GM18907 (cell line): ENCODE measurements around the gene AQP12B.

Experiments used
- ATAC-seq: cut with Tn5 transposase; IDR thresholded peaks from one replicate; pipeline ENCODE4 v1.9.1; 2021; ENCODE audit warnings: mild to moderate bottlenecking, moderate library complexity; ENCODE audit not compliant: unreplicated experiment

The AQP12B gene

DNA sequence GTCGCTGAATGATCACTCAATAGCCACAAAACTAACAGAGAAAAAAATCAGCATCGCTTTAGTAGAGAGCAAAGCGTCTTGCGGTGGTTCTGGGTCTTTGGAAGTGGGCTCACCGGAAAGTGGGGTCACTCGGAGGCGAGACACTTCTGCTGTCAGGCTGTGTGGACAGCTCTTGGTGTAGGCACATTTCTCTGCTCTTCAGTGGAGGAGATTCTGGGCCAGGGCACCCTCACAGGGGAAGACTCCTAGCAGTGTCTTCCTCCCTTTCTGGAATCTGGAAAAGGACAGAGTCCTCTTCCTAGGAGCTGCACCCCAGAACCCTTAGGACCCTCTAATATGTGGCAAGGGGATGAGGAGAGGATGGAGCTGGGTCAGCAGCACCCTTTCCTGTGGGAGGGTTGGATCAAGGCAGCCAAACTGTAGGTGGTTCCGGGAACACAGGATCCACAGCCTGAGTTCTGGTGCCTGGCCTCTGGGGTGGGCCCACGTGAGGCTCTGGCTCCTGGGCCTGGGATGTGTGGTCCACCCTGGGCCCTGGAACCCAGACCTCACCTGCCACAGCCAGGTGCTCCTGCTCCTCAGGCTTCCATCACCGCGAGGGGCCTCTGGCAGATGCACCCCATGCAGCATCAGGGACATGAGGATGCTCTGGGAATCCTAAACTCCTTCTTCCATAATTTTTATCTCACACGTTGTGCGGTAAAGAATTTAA is 32.3 kb downstream of the AQP12B start:
- ATAC-seq: no peak

DNA sequence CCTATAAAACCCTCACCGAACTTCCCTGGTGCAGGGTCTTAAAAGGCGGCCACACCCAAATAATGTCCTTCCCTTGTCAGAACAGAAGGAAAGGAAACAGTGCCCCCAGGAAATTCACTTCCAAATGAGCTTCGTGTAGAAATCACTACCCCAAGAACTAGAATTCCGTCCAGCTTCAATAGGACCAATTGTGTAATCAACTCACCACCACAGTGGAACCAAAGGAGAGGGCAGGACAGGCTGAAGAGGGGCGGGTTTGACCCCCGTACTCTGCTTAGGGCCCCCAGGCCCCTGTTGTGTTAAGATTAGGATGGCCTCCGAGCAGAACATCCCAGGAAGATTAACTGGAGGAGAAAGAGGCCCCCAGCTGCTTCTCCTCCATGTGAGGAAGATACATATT is 33.4 kb downstream of the AQP12B start:
- no peak for ATAC-seq

DNA sequence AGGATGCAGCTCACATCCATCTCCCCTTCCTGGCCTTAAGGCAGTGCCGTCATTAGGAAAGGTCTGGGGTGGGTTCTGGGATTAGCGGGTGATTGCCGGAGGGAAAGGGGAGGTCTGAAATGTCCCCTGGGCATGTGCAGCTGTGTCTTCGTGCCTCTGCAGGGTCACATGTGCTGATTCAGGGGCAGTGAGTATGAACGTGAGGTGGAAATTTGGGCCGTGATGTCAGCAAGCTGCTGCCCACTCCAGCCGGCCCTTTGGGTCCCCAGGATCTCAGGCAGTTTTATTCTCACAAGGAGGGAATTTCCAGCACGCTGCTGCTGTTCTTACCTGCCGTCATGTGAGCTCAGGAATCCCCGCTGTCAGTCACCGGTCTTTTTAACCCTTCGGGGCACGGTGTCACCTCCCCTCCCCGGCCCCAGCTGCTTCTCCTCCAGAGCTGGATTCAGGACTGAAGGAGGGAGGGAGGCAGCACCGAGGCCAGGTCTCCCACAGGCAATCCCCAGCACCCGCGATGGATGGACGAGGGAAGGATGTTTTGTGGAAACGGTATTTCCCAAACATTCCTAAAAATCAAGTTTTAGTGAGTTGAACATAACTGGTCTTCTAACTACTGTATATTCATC is 33.9 kb downstream of the AQP12B start:
- no peak for ATAC-seq

DNA sequence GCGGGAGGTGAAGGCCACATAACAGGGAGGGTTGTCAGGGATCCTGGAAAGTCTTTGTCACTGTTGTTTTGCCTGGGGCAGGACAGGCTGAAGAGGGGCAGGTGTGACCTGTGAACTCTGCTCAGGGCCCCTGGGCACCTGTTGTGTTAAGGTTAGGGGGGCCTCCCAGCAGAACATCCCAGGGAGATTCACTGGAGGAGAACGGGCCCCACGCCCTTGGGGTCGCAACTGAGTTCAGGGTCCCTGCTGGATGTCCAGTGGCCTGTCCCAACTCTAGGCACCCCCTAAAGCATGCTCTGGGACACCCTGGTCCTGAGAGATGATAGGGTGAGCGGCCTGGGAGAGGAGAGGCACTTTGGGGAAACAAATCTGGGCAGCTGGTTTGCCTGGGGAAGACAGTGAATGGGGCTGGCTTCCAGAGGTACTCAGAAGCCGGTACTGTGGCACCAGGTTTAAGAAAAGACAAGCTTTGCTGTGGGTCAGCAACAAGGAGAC is 34.5 kb downstream of the AQP12B start:
- ATAC-seq: no peak

DNA sequence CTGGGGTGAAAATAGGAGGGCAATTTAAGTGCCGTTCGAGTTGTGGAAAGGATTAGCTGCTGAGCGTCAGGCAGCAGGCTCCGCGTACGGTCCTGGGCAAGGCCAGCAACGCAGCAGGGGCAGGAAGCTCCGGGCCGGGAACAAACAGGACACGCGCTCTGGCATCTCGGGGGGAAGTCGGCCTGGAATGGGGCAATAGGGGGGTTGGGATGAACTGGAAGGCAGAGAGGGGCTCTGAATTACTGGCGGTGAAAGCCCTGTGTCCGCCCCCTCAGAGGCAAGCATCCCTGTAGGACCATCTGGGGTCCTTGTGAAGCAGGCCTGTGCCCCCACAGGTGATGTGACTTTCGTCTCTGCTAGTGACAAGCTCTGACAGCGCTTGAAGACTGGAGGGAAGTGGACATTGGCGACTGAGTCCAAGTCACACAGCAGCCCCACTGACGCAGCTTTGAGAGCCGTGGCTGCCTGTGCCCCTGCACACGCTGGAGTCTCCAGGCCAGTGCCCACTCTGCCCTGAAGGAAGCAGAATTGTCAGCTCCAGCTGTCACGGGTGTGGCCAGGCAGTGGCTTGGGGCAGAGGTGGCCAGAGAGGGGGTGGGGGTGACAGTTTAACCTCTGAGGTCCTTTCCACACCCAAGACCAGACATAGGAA is 35.1 kb downstream of the AQP12B start:
- no peak for ATAC-seq

DNA sequence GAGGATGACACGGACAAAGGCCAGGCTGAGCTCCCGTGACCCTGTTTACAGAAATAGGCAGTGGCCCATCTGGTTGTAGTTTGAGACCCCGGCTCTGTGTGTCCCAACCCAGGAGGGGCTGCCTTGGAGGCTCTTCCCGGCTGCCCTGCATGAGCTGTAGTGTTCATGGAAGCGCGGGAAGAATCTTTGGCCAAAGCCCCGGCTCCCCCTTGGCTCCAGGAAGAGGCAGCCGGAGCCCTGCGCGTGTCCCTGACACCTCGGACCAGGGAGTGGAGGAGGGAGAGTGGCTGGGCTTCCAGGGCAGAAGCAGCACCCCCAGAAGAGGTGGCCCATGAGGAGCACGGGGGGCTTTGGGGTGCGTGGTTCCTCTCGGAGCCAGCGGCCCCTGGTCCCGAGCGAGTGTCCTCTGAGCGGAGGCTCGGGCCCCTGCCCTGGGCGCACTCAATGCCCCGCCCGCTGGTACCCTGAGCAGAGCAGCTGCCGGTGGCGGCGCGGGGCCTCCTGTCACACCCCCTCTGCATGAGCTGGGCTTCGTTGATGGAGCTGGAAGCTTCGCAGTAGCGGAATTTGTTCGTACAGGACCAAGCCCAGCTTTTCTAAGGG is 35.7 kb downstream of the AQP12B start:
- ATAC-seq: no peak

DNA sequence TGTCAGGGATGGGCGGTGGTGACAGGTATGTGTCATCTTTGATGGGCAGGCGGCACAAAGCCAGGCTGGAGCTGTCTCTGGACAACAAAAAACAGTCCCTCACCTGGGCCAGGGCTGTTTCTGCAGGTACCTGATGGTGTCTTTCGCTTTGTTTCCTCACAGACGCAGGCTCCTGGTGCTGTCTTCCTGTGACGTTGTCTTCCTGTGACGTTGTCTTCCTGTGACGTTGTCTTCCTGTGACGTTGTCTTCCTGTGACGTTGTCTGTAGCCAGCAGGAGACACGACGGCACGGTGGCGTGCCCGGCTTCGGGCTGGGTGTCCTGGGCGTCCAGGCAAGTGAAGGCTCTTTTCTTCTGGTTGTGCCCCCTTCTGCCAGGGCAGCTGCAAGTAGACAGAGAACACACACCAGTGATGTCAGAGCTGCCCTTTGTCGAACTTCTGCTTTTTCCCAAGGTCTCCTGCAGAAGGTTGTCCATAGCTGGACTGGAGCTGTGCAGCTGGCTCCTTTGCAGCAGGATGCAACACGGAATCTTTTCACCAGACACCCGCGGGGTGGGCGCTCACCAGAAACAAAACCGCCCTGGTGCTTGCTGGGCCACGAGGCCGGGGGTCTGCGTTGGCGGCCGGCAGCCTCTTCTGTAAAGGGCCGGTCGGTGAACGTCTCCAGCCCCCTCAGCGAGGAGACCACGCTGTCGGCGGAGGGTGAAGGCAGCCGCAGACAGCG is 36.3 kb downstream of the AQP12B start:
- no peak for ATAC-seq

DNA sequence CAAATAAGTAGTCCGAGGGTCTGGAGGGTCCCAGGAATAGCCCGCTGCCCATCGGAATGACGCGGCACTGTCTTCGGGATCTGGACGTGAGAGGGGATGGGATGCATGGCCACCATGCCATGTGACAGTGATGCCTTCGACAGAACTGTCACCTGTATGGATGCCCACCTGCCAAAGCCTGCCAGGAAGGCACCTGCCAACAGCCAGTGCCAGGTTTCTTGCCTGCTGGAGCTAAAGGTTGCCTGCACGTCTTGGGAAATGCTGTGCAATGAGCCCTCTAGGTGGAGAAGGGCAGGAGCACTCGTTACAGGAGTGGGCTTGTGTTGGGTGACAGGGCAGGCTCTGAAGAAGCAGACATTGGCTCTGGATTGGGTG is 36.9 kb downstream of the AQP12B start:
- no peak for ATAC-seq

DNA sequence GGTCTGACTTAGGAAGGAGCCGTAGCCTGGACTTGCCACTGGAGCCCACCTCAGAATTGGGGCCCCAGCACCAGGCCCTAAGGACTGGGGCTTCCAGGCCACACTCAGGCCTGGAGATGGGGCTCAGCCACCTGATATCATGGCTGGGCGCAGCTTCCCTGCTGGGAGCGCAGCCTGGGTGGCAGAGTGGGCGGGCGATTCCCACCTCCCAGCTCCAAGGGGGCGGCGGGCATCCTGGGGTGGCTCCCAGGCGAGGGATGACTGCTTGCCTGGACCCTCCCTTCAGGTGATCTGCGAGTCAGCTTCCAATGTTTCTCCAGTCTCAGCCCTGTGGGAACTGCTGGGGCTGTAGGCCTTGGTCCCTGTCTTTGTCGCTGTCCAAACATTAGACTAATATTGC is 37.3 kb downstream of the AQP12B start:
- ATAC-seq: no peak

DNA sequence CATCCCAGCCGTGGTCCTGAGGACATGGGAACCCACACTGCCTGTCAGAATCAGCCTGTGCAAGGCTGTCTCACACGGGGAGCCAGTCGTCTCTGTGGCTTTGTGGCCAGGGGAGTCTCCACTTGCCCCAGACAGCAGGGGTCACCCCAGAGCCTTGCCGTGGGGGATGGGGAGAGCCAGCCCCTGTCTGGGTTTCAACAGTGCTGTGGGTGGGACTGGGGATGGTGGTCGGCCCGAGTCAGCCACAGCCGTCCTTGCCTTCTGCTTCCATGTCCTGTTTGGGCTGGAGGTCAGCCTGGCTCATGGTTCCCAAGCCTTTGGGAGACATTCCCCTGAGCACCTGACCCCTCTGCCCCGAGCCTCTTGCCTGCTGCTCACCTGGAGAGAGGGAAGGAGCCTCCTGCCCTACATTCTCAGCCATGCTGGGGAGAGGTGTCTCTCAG is 37.8 kb downstream of the AQP12B start:
- no peak for ATAC-seq

DNA sequence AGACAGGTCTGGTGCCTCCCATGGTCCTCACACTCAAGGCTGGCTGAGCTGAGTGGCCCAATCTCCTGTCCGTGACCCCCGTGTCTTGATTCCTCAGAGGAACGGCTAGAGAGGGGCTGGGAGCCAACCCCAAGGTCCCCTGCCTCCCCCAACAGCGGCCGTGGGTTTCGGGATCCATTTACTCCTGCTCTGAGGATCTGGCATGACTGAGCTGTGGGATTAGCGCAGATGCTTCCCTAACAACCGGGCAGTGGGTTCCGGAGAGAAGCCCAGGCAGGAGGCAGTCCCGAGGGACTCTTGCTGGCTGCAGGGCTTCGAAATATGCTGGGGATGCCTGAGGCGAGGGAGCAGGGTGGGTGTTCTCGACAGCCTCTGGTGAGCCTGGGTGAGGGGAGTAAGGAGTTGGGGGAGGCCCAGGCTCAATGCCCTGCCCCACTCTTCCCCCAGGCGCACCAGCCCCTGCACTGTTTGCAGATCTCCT is 38.5 kb downstream of the AQP12B start:
- ATAC-seq: no peak

DNA sequence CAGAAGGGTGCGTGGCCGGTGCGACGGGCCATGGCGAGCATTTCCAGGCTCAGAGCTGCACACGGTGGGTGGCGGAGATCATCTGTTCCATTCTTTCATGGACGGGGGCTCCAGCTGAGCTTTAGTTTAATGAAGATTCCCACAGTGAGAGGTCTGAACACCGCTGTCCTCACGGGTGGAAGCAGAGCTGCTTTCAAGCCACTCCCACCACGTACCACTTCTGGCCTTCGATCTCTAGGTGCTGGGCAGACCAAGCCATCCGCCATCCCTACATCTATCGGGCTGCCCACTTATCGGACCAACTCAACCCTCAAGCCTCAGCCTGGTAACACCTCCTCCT is 38.9 kb downstream of the AQP12B start:
- no peak for ATAC-seq

DNA sequence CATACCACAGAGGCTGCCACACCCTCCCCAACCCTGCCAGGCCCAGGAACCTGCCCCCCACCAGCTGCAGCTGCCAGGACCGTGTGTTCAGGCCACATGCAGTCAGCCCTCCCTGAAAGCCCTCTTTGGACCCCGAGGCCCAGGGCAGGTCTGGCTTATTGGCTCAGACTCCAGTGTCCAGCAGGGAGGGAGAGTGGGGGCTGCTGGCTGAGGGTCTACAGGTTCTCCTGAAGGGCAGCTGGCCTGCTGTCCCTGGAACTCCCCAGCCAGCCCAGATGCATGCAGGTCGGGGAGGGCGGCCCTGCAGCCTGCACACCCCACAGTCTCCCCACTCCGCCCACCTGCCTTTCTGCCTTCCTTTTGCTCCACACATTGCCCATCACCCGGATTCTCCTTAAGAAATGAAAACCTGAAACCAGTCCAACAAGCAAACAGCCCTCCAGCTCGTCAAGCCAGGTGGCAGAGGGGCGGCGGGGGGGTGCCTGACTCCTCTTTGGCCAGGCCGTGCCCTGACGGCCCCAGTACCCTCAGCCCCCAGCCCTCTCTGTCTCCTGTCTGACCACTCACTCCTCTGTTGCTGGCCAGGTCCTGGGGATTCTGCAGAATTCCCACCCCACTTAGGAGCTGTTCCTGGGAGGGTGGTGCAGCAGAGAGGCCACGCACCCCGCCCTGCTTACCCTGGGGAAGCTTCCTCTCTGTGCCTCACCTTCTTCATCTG is 39.4 kb downstream of the AQP12B start:
- ATAC-seq: no peak

DNA sequence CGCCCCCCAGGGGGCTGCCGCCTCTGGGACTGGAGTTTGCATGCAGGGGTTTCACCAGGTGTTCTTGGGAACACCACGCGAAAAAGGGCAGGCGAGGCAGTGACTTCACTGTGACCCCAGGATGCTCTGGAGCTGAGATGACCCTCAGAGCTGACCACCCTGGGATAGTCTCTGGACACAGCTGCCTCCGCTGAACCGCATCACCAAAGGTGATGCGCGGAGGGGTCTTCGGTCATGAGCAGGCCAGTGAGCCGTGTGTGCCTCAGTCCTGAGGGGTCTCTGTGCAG is 39.9 kb downstream of the AQP12B start:
- no peak for ATAC-seq

DNA sequence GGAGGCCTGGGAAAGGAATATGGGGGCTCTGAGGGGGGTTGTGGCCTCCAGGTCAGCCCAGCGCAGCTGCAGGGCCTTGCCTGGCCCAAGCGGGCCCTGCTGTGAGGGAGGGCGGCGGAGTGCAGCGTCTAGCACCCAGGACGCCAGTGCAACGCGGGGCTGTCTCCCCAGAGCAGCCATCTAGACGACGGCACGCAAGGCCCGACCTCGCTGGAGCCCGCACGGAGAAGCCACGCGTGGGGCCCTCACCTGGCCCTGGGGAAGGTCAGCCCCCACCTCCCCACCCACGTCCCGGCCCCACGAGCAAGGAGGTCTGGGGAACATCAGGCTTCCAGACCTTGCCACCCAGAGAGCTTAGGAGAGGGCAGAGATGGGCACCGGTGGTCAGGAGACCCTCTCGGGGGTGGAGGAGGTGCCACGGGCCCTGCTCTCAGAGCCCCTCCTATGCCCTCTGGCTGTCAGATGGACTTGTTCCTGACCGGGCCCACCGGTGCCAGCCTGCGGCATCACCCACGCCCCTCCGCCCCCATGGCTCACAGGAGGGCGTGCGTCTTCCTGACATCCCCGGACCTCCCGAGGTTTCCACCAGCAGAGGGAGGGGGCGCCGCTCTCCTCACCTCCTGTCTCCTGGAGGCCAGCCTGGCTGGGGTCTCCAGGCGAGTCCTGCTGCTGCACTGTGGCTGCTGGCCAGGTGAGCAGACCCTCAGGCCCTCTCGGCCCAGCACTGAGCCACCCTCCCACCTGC is 40.5 kb downstream of the AQP12B start:
- ATAC-seq: no peak

DNA sequence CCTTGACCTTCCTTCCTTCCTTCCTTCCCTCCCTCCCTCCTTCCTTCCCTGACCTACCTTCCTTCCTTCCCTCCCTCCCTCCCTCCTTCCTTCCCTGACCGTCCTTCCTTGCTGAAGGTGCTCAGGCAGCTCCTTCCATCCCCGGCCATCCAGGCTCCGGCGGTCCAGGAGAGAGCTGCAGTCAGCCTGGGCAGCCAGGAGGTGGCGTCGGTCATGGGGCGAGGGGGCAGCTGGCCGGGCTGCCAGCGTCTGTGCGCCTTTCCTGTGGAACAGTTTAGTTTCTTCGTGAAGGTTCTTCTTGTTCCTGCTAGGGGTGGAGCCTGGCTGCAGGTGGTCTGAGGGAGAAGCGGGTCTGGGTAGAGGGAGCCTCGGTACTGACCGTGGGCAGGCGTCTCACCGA is 41.7 kb downstream of the AQP12B start:
- no peak for ATAC-seq

DNA sequence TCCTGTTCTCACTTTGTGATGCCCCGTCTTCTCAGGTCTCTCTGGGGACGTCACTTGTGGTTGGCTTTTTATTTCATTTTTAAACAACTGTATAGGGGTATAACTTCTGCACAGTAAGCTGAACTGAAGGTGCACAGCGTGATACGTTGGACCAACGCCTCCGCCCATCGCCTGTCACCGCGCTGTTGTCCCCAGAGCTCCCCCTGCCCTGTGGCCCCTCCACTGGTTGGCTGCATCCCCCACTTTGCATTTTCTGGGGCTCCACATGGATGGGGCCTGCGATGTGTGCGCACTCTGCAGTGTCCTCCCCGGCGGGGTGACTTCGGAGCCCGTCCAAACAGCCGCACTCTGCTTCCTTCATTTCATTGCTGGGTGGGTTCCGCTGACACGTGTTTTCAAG is 43.1 kb downstream of the AQP12B start:
- no peak for ATAC-seq

DNA sequence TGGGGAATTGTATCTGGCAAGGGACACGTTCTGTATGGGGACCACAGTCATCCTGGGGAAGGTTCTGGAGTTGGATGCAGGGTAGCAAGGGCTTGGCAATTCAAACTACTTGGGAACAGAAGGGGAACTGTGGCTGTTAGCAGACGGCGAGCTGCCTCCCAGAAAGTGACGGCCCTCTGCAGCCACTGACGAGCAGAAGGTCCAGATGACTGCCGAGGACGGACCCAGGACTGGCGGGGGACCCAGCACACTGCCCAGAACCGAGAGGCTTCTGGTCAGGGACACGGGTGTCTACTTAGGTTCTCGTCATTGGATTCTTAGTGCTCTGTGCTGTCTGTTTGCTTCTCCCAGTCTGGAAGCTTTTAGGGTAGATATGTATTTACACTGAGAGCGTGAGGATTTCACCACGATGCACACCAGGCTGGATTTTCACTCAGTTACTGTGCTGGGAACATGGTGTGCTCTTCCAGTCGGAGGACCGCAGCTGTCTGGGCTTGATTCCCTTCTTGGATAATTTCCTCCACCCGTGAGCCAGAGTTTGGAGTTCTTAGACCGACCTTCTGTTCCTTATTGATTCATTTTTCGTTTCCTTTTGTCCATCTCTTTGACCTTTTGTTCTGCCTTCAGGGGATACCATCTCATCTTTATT is 44.0 kb downstream of the AQP12B start:
- ATAC-seq: no peak

DNA sequence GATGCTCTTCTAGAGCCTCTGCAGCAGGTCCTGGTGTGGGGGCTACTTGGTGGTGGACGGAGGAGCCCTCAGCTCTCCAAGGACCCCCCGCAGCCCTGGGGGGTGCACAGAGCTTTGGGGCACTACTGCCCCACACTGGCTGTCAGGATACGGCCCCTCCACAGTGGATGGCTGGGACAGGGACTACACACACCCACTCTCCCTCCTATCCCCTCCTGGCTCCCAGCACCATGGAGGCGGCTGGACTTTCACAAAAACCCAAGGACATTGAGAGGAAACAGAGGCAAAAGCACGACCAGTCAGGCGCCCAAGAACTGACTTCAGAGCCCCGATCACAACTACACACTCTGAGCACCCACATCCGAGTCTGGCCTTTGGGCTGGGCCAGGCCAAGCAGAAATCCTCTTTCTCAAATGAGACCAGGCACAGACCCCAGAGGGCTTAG is 44.8 kb downstream of the AQP12B start:
- no peak for ATAC-seq
